ENCODE data around the gene HDAC5. TPM values are rescaled to one million over a fixed set of nuclear protein-coding genes. Genes with fewer than 3 reads are reported as not detected.

HDAC5 gene
- total RNA-seq, 1 experiment from 2014 or later: 72.5 TPM

GRCh38 chr17:44093231-44093900, 30.1 kb downstream of the HDAC5 start:
- Histone ChIP-seq H3K36me3 (replicated peaks; ENCODE audit: control insufficient read depth, insufficient read depth, low read length) (peaks cover 11% of the 10 kb centered on the region), H3K27me3 (ENCODE audit: control insufficient read depth, insufficient read depth, low read length) (no peaks in the 10 kb centered on the region), H3K4me3 (ENCODE audit: insufficient read depth, low read depth, low read length) (no peak overlapping the region)
- no peak for DNase-seq

- Histone ChIP-seq H3K27me3 (ENCODE audit: control insufficient read depth, insufficient read depth, low read length) (no peaks in the 10 kb centered on the region), H3K36me3 (replicated peaks; ENCODE audit: control insufficient read depth, insufficient read depth, low read length) (peaks cover 11% of the 10 kb centered on the region), H3K4me3 (ENCODE audit: insufficient read depth, low read depth, low read length) (no peak overlapping the region)
- DNase-seq: peak; percentile 31
These were observed 31.4 kb downstream of the HDAC5 start for GRCh38 chr17:44092051-44092450.

GRCh38 chr17:44091200-44091997, 32.0 kb downstream of the HDAC5 start:
- Histone ChIP-seq H3K36me3 (replicated peaks; ENCODE audit: control insufficient read depth, insufficient read depth, low read length) (peaks cover 11% of the 10 kb centered on the region), H3K4me3 (ENCODE audit: insufficient read depth, low read depth, low read length) (no peak overlapping the region), H3K27me3 (ENCODE audit: control insufficient read depth, insufficient read depth, low read length) (no peaks in the 10 kb centered on the region)
- DNase-seq: peak; percentile 36

GRCh38 chr17:44088254-44088653, 35.2 kb downstream of the HDAC5 start:
- Histone ChIP-seq H3K4me3 (ENCODE audit: insufficient read depth, low read depth, low read length) (no peak overlapping the region), H3K36me3 (replicated peaks; ENCODE audit: control insufficient read depth, insufficient read depth, low read length) (peaks cover 17% of the 10 kb centered on the region), H3K27me3 (ENCODE audit: control insufficient read depth, insufficient read depth, low read length) (no peaks in the 10 kb centered on the region)
- DNase-seq: peak; percentile 42

- peak; percentile 82 for DNase-seq
- H3K27me3 ChIP-seq (ENCODE audit: control insufficient read depth, insufficient read depth, low read length): no peaks in the 10 kb centered on the region
- peak overlapping the region; percentile 26 for H3K4me3 ChIP-seq (ENCODE audit: insufficient read depth, low read depth, low read length)
- peaks cover 21% of the 10 kb centered on the region for H3K36me3 ChIP-seq (replicated peaks; ENCODE audit: control insufficient read depth, insufficient read depth, low read length)
These were observed 36.1 kb downstream of the HDAC5 start for GRCh38 chr17:44087319-44087718.

GRCh38 chr17:44086364-44087311, 36.8 kb downstream of the HDAC5 start:
- H3K4me3 ChIP-seq (ENCODE audit: insufficient read depth, low read depth, low read length): peak overlapping the region; percentile 26
- H3K36me3 ChIP-seq (replicated peaks; ENCODE audit: control insufficient read depth, insufficient read depth, low read length): peaks cover 19% of the 10 kb centered on the region
- no peaks in the 10 kb centered on the region for H3K27me3 ChIP-seq (ENCODE audit: control insufficient read depth, insufficient read depth, low read length)
- peak; percentile 93 for DNase-seq

GRCh38 chr17:44085908-44086307, 37.5 kb downstream of the HDAC5 start:
- H3K4me3 ChIP-seq (ENCODE audit: insufficient read depth, low read depth, low read length): no peak overlapping the region
- no peaks in the 10 kb centered on the region for H3K27me3 ChIP-seq (ENCODE audit: control insufficient read depth, insufficient read depth, low read length)
- DNase-seq: no peak

GRCh38 chr17:44084921-44085320, 38.5 kb downstream of the HDAC5 start:
- H3K27me3 ChIP-seq (ENCODE audit: control insufficient read depth, insufficient read depth, low read length): no peaks in the 10 kb centered on the region

More at GRCh38 chr17:44085908-44086307, 37.5 kb downstream of the HDAC5 start:
- H3K36me3 ChIP-seq (replicated peaks; ENCODE audit: control insufficient read depth, insufficient read depth, low read length): peaks cover 14% of the 10 kb centered on the region

GRCh38 chr17:44084131-44084538, 39.3 kb downstream of the HDAC5 start:
- no peak overlapping the region for H3K4me3 ChIP-seq (ENCODE audit: insufficient read depth, low read depth, low read length)
- peak; percentile 89 for DNase-seq
- H3K27me3 ChIP-seq (ENCODE audit: control insufficient read depth, insufficient read depth, low read length): no peaks in the 10 kb centered on the region
- peaks cover 18% of the 10 kb centered on the region for H3K36me3 ChIP-seq (replicated peaks; ENCODE audit: control insufficient read depth, insufficient read depth, low read length)

More at GRCh38 chr17:44084921-44085320, 38.5 kb downstream of the HDAC5 start:
- Histone ChIP-seq H3K36me3 (replicated peaks; ENCODE audit: control insufficient read depth, insufficient read depth, low read length) (peaks cover 17% of the 10 kb centered on the region), H3K4me3 (ENCODE audit: insufficient read depth, low read depth, low read length) (no peak overlapping the region)
- no peak for DNase-seq

- DNase-seq: peak; percentile 76
- no peaks in the 10 kb centered on the region for H3K27me3 ChIP-seq (ENCODE audit: control insufficient read depth, insufficient read depth, low read length)
These were observed 40.1 kb downstream of the HDAC5 start for GRCh38 chr17:44083250-44083849.

GRCh38 chr17:44082256-44082927, 41.0 kb downstream of the HDAC5 start:
- Histone ChIP-seq H3K27me3 (ENCODE audit: control insufficient read depth, insufficient read depth, low read length) (no peaks in the 10 kb centered on the region), H3K36me3 (replicated peaks; ENCODE audit: control insufficient read depth, insufficient read depth, low read length) (peaks cover 22% of the 10 kb centered on the region), H3K4me3 (ENCODE audit: insufficient read depth, low read depth, low read length) (no peak overlapping the region)
- DNase-seq: no peak

More at GRCh38 chr17:44083250-44083849, 40.1 kb downstream of the HDAC5 start:
- Histone ChIP-seq H3K4me3 (ENCODE audit: insufficient read depth, low read depth, low read length) (no peak overlapping the region), H3K36me3 (replicated peaks; ENCODE audit: control insufficient read depth, insufficient read depth, low read length) (peaks cover 20% of the 10 kb centered on the region)

GRCh38 chr17:44081681-44082080, 41.8 kb downstream of the HDAC5 start:
- DNase-seq: no peak
- H3K36me3 ChIP-seq (replicated peaks; ENCODE audit: control insufficient read depth, insufficient read depth, low read length): peaks cover 23% of the 10 kb centered on the region
- H3K27me3 ChIP-seq (ENCODE audit: control insufficient read depth, insufficient read depth, low read length): no peaks in the 10 kb centered on the region
- H3K4me3 ChIP-seq (ENCODE audit: insufficient read depth, low read depth, low read length): no peak overlapping the region

- no peaks in the 10 kb centered on the region for H3K27me3 ChIP-seq (ENCODE audit: control insufficient read depth, insufficient read depth, low read length)
- DNase-seq: no peak
- peaks cover 35% of the 10 kb centered on the region for H3K36me3 ChIP-seq (replicated peaks; ENCODE audit: control insufficient read depth, insufficient read depth, low read length)
- no peak overlapping the region for H3K4me3 ChIP-seq (ENCODE audit: insufficient read depth, low read depth, low read length)
These were observed 43.3 kb downstream of the HDAC5 start for GRCh38 chr17:44079877-44080821.
